NCI-H1105 treated with DMSO at 0.1 percent for 48 hours (cell line): Measurements from ENCODE around the gene PTHLH.

Experiments used
- DNase-seq: peaks from one replicate; lab custom pipeline; 2025; lab: John Stamatoyannopoulos, UW

Gene PTHLH

GRCh38 chr12:27974735-27975221 is 2.2 kb upstream of the PTHLH start:
- DNase-seq = no peak

- DNase-seq = no peak
Observed at GRCh38 chr12:27973487-27973890, 956 bp upstream of the PTHLH start.

GRCh38 chr12:27971606-27972005 is 927 bp downstream of the PTHLH start:
- no peak for DNase-seq

- no peak for DNase-seq
Observed at GRCh38 chr12:27971121-27971489, 1.4 kb downstream of the PTHLH start.

- no peak for DNase-seq
Observed at GRCh38 chr12:27970401-27971120, 2.0 kb downstream of the PTHLH start.

- peak; percentile 61 for DNase-seq
Observed at GRCh38 chr12:27969624-27970400, 2.7 kb downstream of the PTHLH start.

- peak; percentile 44 for DNase-seq
Observed at GRCh38 chr12:27968972-27969623, 3.4 kb downstream of the PTHLH start.

GRCh38 chr12:27967551-27968054 is 4.9 kb downstream of the PTHLH start:
- DNase-seq = peak; percentile 37

- DNase-seq = no peak
Observed at GRCh38 chr12:27966870-27967269, 5.7 kb downstream of the PTHLH start.

- DNase-seq = no peak
Observed at GRCh38 chr12:27965966-27966365, 6.6 kb downstream of the PTHLH start.

GRCh38 chr12:27965411-27965810 is 7.1 kb downstream of the PTHLH start:
- no peak for DNase-seq

- no peak for DNase-seq
Observed at GRCh38 chr12:27964123-27964522, 8.4 kb downstream of the PTHLH start.

GRCh38 chr12:27960821-27961220 is 11.7 kb downstream of the PTHLH start:
- no peak for DNase-seq

- no peak for DNase-seq
Observed at GRCh38 chr12:27958675-27959074, 13.9 kb downstream of the PTHLH start.

- no peak for DNase-seq
Observed at GRCh38 chr12:27957366-27957765, 15.2 kb downstream of the PTHLH start.

- DNase-seq = no peak
Observed at GRCh38 chr12:27953817-27954216, 18.7 kb downstream of the PTHLH start.

- no peak for DNase-seq
Observed at GRCh38 chr12:27953348-27953747, 19.2 kb downstream of the PTHLH start.

- no peak for DNase-seq
Observed at GRCh38 chr12:27952510-27952909, 20.0 kb downstream of the PTHLH start.

GRCh38 chr12:27951898-27952297 is 20.6 kb downstream of the PTHLH start:
- no peak for DNase-seq

- no peak for DNase-seq
Observed at GRCh38 chr12:27946421-27946820, 26.1 kb downstream of the PTHLH start.

- DNase-seq = peak; percentile 59
Observed at GRCh38 chr12:27940756-27941402, 31.7 kb downstream of the PTHLH start.

GRCh38 chr12:27940245-27940644 is 32.3 kb downstream of the PTHLH start:
- DNase-seq = no peak
